ENCODE results near the gene HLCS. TPM values are rescaled to one million over a fixed set of nuclear protein-coding genes. Genes with fewer than 3 reads are reported as not detected.
A peak's percentile ranks its signal among the peaks of the same experiment; 100 is the strongest.
"Not testable (repeated sequence)": the region's sequence is repeated elsewhere in the genome, so short reads cannot be mapped to it uniquely, and the experiment has no call there.

Gene HLCS
- total RNA-seq, 4 donors from 2014 or later: 20.0 to 75.4 (median 32.8) TPM

DNA sequence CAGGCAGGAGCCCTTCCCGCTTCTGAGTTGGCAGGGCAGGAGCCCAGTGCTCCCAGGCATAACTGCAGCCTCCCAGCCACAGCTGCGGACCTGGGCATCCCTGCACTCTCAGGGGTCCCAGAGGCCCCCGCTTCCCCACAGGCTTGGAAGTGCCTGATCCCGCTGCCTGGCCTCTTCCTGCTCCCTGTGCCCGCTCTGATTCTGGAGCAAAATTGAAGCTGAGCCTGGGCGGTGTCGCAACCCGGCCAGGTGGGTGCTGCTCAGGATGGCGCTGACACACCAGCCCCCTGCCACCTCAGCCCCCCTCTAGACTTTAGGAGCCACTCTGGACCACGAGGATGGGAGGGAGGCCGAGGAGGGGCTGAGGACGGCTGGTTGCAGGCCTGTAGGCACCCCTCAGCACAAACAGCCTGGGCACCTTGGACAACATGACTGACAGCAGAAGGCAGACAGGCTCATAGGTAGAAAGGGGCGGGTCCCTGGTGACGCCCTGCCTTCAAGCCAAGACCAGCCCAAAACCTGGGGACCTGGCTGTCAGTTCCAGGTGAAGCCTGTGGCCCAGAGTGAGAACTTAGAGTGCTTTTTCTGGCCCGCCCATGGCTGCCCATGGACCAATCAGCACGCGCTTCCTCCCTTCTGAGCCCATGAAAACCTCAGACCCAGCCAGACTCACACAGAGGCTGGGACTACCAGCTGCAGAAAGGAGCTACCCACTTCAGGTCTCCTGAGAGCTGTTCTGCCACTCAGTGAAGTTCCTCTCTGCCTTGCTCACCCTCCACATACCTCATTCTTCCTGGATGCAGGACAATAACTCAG is 7.2 kb downstream of the HLCS start:
- no peaks in the 10 kb centered on the region for H3K9me3 ChIP-seq
- WGBS, 2 donors (ENCODE audit: low coverage in 1 of 2): 96% methylated on average over 16 of the region's 17 CpGs; no CpG with 5 or more reads in 1 of the 2 donors
- no peaks in the 10 kb centered on the region for H3K36me3 ChIP-seq
- H3K4me1 ChIP-seq: no peaks in the 10 kb centered on the region
- no peak for DNase-seq
- intact Hi-C loops (cut with DNase I; ENCODE audit: low total_unique reads) (no loop called here), in situ Hi-C loops (cut with MboI; ENCODE audit: low pct_ligation_motif_present in 1 of 4, low pct_unique_long_range_greater_than_20kb in 1 of 4, low sequenced_read_pairs in 3 of 4) (no loop called here)
- no peaks in the 10 kb centered on the region for H3K27me3 ChIP-seq
- TF ChIP-seq EP300 (IDR thresholded peaks at IDR 0.05; ENCODE audit: low read depth) (no peak), POLR2A (IDR thresholded peaks at IDR 0.05) (no peak), POLR2AphosphoS5 (IDR thresholded peaks at IDR 0.05) (no peak)
- TF ChIP-seq, protein P1, sequence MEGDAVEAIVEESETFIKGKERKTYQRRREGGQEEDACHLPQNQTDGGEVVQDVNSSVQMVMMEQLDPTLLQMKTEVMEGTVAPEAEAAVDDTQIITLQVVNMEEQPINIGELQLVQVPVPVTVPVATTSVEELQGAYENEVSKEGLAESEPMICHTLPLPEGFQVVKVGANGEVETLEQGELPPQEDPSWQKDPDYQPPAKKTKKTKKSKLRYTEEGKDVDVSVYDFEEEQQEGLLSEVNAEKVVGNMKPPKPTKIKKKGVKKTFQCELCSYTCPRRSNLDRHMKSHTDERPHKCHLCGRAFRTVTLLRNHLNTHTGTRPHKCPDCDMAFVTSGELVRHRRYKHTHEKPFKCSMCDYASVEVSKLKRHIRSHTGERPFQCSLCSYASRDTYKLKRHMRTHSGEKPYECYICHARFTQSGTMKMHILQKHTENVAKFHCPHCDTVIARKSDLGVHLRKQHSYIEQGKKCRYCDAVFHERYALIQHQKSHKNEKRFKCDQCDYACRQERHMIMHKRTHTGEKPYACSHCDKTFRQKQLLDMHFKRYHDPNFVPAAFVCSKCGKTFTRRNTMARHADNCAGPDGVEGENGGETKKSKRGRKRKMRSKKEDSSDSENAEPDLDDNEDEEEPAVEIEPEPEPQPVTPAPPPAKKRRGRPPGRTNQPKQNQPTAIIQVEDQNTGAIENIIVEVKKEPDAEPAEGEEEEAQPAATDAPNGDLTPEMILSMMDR (IDR thresholded peaks at IDR 0.05): no peak
- no peak overlapping the region for H3K27ac ChIP-seq
- no peak overlapping the region for H3K4me3 ChIP-seq

DNA sequence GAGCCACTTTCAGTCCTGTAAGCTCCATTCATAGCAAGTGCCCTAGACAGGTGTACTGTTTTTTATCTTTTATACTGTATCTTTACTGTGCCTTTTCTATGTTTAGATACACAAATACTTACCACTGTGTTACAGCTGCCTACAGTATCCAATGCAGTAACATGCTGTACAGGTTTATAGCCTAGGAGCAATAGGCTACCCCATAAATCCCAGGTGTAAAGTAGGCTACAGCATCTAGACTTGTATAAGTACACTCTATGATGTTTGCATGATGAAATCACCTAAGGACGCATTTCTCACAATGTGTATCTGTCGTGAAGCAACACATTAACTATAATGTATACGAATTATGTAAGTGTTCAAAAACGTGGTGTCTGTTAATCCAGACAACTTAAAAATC is 10.7 kb downstream of the HLCS start:
- TF ChIP-seq, protein P1 (IDR thresholded peaks at IDR 0.05): no peak
- peak in 1 of 3 donors; percentile 29 for TF ChIP-seq POLR2AphosphoS5 (IDR thresholded peaks at IDR 0.05)
- DNase-seq: no peak
- Histone ChIP-seq H3K27me3 (no peaks in the 10 kb centered on the region), H3K36me3 (no peaks in the 10 kb centered on the region), H3K4me1 (no peaks in the 10 kb centered on the region), H3K27ac (peak overlapping the region in 1 of 4 donors; percentile 31), H3K4me3 (no peak overlapping the region), H3K9me3 (no peaks in the 10 kb centered on the region)
- WGBS, 2 donors (ENCODE audit: low coverage in 1 of 2): 18 to 64% methylated on average over 4 of the region's 4 CpGs
- intact Hi-C loops (cut with DNase I; ENCODE audit: low total_unique reads) (no loop called here), in situ Hi-C loops (cut with MboI; ENCODE audit: low pct_ligation_motif_present in 1 of 4, low pct_unique_long_range_greater_than_20kb in 1 of 4, low sequenced_read_pairs in 3 of 4) (no loop called here)

DNA sequence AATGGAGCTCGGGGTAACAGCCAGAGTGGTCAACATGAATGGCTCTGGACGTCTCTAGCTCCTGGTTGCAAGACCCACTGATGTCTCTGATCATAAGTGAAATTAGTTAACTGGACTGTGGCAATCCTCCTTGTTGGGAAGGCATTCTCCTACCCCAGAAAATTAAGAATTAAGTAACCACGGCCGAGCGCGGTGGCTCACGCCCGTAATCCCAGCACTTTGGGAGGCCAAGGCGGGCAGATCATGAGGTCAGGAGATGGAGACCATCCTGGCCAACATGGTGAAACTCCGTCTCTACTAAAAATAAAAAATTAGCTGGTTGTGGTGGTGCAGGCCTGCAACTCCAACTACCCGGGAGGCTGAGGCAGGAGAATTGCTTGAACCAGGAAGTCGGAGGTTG is 14.1 kb downstream of the HLCS start:
- in situ Hi-C loops (cut with MboI; ENCODE audit: low pct_ligation_motif_present in 1 of 4, low pct_unique_long_range_greater_than_20kb in 1 of 4, low sequenced_read_pairs in 3 of 4); DNase-seq; H3K36me3 ChIP-seq; H3K27ac ChIP-seq; intact Hi-C loops (cut with DNase I; ENCODE audit: low total_unique reads); H3K4me3 ChIP-seq; H3K9me3 ChIP-seq; H3K4me1 ChIP-seq; H3K27me3 ChIP-seq: not testable (repeated sequence)
- WGBS, 2 donors (ENCODE audit: low coverage in 1 of 2): 96% methylated on average over 8 to 12 of the region's 12 CpGs

DNA sequence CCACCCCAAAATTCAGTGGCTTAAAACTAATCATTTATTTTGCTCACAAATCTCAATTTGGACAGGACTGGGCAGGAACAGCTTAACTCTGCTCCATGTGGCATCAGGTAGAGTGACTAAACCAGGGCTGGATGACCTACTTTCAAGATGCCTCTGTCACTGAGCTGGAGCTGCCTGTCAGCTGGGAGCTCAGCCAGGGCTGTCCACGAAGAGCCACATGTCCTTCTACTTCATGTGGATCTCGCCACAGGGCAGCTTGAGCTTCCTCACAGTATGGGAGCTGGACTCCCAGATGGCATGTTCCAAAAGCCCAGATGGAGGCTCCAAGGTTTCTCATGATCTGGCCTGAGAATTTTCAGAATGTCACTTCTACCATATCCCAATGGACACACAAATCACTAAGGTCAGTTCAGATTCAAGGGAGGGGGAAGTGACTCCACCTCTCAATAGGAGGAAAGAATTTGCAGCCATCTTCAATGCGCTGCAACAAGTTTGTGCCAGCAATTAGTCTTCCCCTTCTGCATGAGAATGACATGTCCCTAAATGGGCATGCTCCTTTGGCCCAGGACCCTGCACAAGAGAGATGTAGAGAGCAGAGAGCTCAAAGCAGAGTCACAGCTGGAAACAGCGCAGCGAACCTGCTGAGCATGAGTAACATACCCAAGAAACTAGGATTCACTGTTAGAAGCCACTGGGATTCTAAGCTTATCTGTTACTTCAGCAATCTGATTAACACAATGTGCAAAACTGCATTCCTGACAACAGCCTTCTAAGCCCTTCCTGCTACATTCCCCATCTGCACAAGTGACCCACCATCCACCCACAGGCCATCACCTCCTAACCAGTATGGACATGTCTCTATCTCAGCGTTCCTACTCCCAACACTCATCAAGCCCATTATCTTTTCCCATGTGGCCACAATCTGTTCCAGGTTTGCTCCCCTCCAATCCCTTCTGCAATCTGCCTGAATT is 17.0 kb downstream of the HLCS start:
- H3K27me3 ChIP-seq: no peaks in the 10 kb centered on the region
- no peak overlapping the region for H3K27ac ChIP-seq
- H3K4me1 ChIP-seq: no peaks in the 10 kb centered on the region
- H3K4me3 ChIP-seq: no peak overlapping the region
- TF ChIP-seq, protein P1 (IDR thresholded peaks at IDR 0.05): no peak
- TF ChIP-seq POLR2AphosphoS5 (IDR thresholded peaks at IDR 0.05) (no peak), POLR2A (IDR thresholded peaks at IDR 0.05) (no peak), EP300 (IDR thresholded peaks at IDR 0.05; ENCODE audit: low read depth) (no peak)
- no peaks in the 10 kb centered on the region for H3K9me3 ChIP-seq
- 82 to 97% methylated on average over 1 to 6 of the region's 6 CpGs for WGBS, 2 donors (ENCODE audit: low coverage in 1 of 2)
- DNase-seq: no peak
- in situ Hi-C loops (cut with MboI; ENCODE audit: low pct_ligation_motif_present in 1 of 4, low pct_unique_long_range_greater_than_20kb in 1 of 4, low sequenced_read_pairs in 3 of 4): loop anchor here in 1 of 4 donors (25.0 kb wide), 1 partner anchor 437 kb away; no protein-coding TSS in a partner anchor
- no peaks in the 10 kb centered on the region for H3K36me3 ChIP-seq
- intact Hi-C loops (cut with DNase I; ENCODE audit: low total_unique reads): no loop called here
